KMS-11 (cell line): Measurements from ENCODE around the gene CD34.

ENCODE experiments used
- H2AFZ ChIP-seq: fragments of 200-600 bp; sonication (generic); 2 replicates; pipeline ENCODE4 v1.6.1; 2016; ENCODE audit warnings: antibody characterized with exemption, mixed run types, low read depth
- H3K27ac ChIP-seq: fragments of 200-600 bp; sonication (generic); 2 replicates; pipeline ENCODE4 v1.6.1; 2016; ENCODE audit warnings: mild to moderate bottlenecking, mixed run types
- H3K27me3 ChIP-seq: fragments of 200-600 bp; sonication (generic); 2 replicates; pipeline ENCODE4 v1.6.1; 2017; ENCODE audit warnings: mild to moderate bottlenecking, low read depth, mixed run types, moderate library complexity; ENCODE audit not compliant: insufficient read depth
- H3K36me3 ChIP-seq: fragments of 200-600 bp; sonication (generic); 2 replicates; pipeline ENCODE4 v1.6.1; 2017; ENCODE audit warnings: mild to moderate bottlenecking, mixed run types; ENCODE audit not compliant: insufficient read depth
- H3K4me1 ChIP-seq: fragments of 200-600 bp; sonication (generic); 2 replicates; pipeline ENCODE4 v1.6.1; 2016; ENCODE audit warnings: mild to moderate bottlenecking, low read depth, mixed run types; ENCODE audit not compliant: poor library complexity, severe bottlenecking
- H3K4me2 ChIP-seq: fragments of 200-600 bp; sonication (generic); 2 replicates; pipeline ENCODE4 v1.7.0; 2016; ENCODE audit warnings: mild to moderate bottlenecking, mixed run types
- H3K4me3 ChIP-seq: fragments of 200-600 bp; sonication (generic); IDR thresholded peaks from 2 replicates; pipeline ENCODE4 v1.6.1; 2017; ENCODE audit warnings: low read depth, low read length, mixed read lengths; ENCODE audit not compliant: insufficient read depth
- H3K79me2 ChIP-seq: fragments of 200-600 bp; sonication (generic); 2 replicates; pipeline ENCODE4 v1.6.1; 2016; ENCODE audit warnings: low read depth, mixed run types; ENCODE audit not compliant: insufficient read depth
- H3K9ac ChIP-seq: fragments of 200-600 bp; sonication (generic); 2 replicates; pipeline ENCODE4 v1.6.1; 2016; ENCODE audit warnings: mild to moderate bottlenecking, mixed run types
- H4K20me1 ChIP-seq: fragments of 200-600 bp; sonication (generic); 2 replicates; pipeline ENCODE4 v1.6.1; 2016; ENCODE audit warnings: mild to moderate bottlenecking, mixed run types; ENCODE audit not compliant: insufficient read depth
- CTCF ChIP-seq: fragments of 200-600 bp; sonication (generic); conservative IDR thresholded peaks from 2 replicates; pipeline ENCODE4 v1.6.1; 2017; ENCODE audit warnings: low read depth, mild to moderate bottlenecking, antibody characterized with exemption, low read length, moderate library complexity, mixed read lengths

Gene CD34

GRCh38 chr1:207868774-207869721, 41.9 kb downstream of the CD34 start:
- H2AFZ ChIP-seq, result peak overlapping the region; percentile 92
- H4K20me1 ChIP-seq, result no peaks in the 10 kb centered on the region
- H3K4me3 ChIP-seq, result peak overlapping the region; percentile 95
- peak overlapping the region; percentile 78 for H3K9ac ChIP-seq
- H3K27me3 ChIP-seq, result no peaks in the 10 kb centered on the region
- H3K27ac ChIP-seq, result peak overlapping the region; percentile 35; the same call in 1 of the 2 replicates
- TF ChIP-seq CTCF, result peak; percentile 53
- peaks cover 77% of the 10 kb centered on the region for H3K4me1 ChIP-seq
- H3K36me3 ChIP-seq, result 0 out of 2 replicates have a peak, but pooled peaks cover 4% of the 10 kb centered on the region
- peaks cover 18% of the 10 kb centered on the region; the same call in 1 of the 2 replicates for H3K79me2 ChIP-seq
- H3K4me2 ChIP-seq, result peak overlapping the region; percentile 94

GRCh38 chr1:207868251-207868773, 42.6 kb downstream of the CD34 start:
- H3K4me1 ChIP-seq, result peaks cover 77% of the 10 kb centered on the region
- TF ChIP-seq CTCF, result no peak

GRCh38 chr1:207867136-207868109, 43.5 kb downstream of the CD34 start:
- H4K20me1 ChIP-seq, result no peaks in the 10 kb centered on the region
- peak overlapping the region; percentile 94 for H3K4me2 ChIP-seq
- H3K27ac ChIP-seq, result no peak overlapping the region; the same call in 1 of the 2 replicates
- H3K4me1 ChIP-seq, result peaks cover 77% of the 10 kb centered on the region
- H3K79me2 ChIP-seq, result peaks cover 18% of the 10 kb centered on the region; the same call in 1 of the 2 replicates
- peak overlapping the region; percentile 95 for H3K4me3 ChIP-seq
- no peaks in the 10 kb centered on the region for H3K27me3 ChIP-seq
- H3K36me3 ChIP-seq, result 0 out of 2 replicates have a peak, but pooled peaks cover 4% of the 10 kb centered on the region
- TF ChIP-seq CTCF, result no peak
- H3K9ac ChIP-seq, result peak overlapping the region; percentile 78; the same call in 1 of the 2 replicates
- no peak overlapping the region for H2AFZ ChIP-seq

More at GRCh38 chr1:207868251-207868773, 42.6 kb downstream of the CD34 start:
- peak overlapping the region; percentile 78 for H3K9ac ChIP-seq
- no peaks in the 10 kb centered on the region for H3K27me3 ChIP-seq
- peaks cover 18% of the 10 kb centered on the region; the same call in 1 of the 2 replicates for H3K79me2 ChIP-seq
- no peaks in the 10 kb centered on the region for H4K20me1 ChIP-seq
- H3K27ac ChIP-seq, result peak overlapping the region; percentile 35; the same call in 1 of the 2 replicates
- 0 out of 2 replicates have a peak, but pooled peaks cover 4% of the 10 kb centered on the region for H3K36me3 ChIP-seq
- peak overlapping the region; percentile 94 for H3K4me2 ChIP-seq
- peak overlapping the region; percentile 92 for H2AFZ ChIP-seq
- H3K4me3 ChIP-seq, result peak overlapping the region; percentile 95
